Nephron progenitor cell (in vitro differentiated cells): Measurements from ENCODE around the gene SLC30A3.

Source experiments
- DNase-seq: peaks from one replicate; pipeline ENCODE4 v3.0.0; 2021
- H3K27ac Mint-ChIP-seq: 2 replicates; pipeline ENCODE4 v1.8.0; 2021; ENCODE audit warnings: mild to moderate bottlenecking, moderate library complexity, mixed read lengths
- H3K27me3 Mint-ChIP-seq: 2 replicates; pipeline ENCODE4 v1.8.0; 2021; ENCODE audit warnings: mild to moderate bottlenecking, low read depth, mixed read lengths; ENCODE audit not compliant: poor library complexity
- H3K36me3 Mint-ChIP-seq: 2 replicates; pipeline ENCODE4 v1.8.0; 2021; ENCODE audit warnings: low read depth, mixed read lengths
- H3K4me1 Mint-ChIP-seq: 2 replicates; pipeline ENCODE4 v1.8.0; 2021; ENCODE audit warnings: mixed read lengths
- H3K4me3 Mint-ChIP-seq: 2 replicates; pipeline ENCODE4 v1.8.0; 2021; ENCODE audit warnings: mild to moderate bottlenecking, moderate library complexity, mixed read lengths
- H3K9me3 Mint-ChIP-seq: 2 replicates; pipeline ENCODE4 v1.8.0; 2021; ENCODE audit warnings: mild to moderate bottlenecking, moderate library complexity, mixed read lengths
- CTCF ChIP-seq: fragments of 200-600 bp; sonication (generic); IDR thresholded peaks from 2 replicates; pipeline ENCODE4 v1.5.0; 2021; ENCODE audit warnings: antibody characterized with exemption

The SLC30A3 gene

GRCh38 chr2:27262379-27263286 is at the start of gene SLC30A3:
Gene SLC30A3 (minus strand): TSS chr2:27263047. CDS start chr2:27262906, 141 bp downstream.
- Mint-ChIP-seq H3K27me3 (peaks cover 44% of the 10 kb centered on the region), H3K36me3 (no peaks in the 10 kb centered on the region)
- peak; percentile 78 for DNase-seq

GRCh38 chr2:27312152-27312551 is 49.3 kb upstream of the SLC30A3 start:
- Mint-ChIP-seq H3K4me3 (no peak overlapping the region), H3K27me3 (peaks cover 47% of the 10 kb centered on the region), H3K36me3 (peaks cover 25% of the 10 kb centered on the region), H3K4me1 (no peaks in the 10 kb centered on the region), H3K9me3 (no peaks in the 10 kb centered on the region), H3K27ac (no peak overlapping the region)
- TF ChIP-seq CTCF: no peak
- no peak for DNase-seq

More at GRCh38 chr2:27262379-27263286, at the start of gene SLC30A3:
- H3K4me3 Mint-ChIP-seq: peak within 1 kb of the TSS; percentile 82
- H3K4me1 Mint-ChIP-seq: peaks cover 34% of the 10 kb centered on the region
- TF ChIP-seq CTCF: no peak
- no peak within 1 kb of the TSS for H3K27ac Mint-ChIP-seq
- H3K9me3 Mint-ChIP-seq: no peaks in the 10 kb centered on the region

GRCh38 chr2:27309651-27310050 is 46.8 kb upstream of the SLC30A3 start:
- peaks cover 25% of the 10 kb centered on the region for H3K36me3 Mint-ChIP-seq
- TF ChIP-seq CTCF: no peak
- peak overlapping the region; percentile 7 for H3K27ac Mint-ChIP-seq
- no peak for DNase-seq
- peaks cover 66% of the 10 kb centered on the region for H3K27me3 Mint-ChIP-seq
- no peaks in the 10 kb centered on the region for H3K4me1 Mint-ChIP-seq
- peaks cover 2% of the 10 kb centered on the region for H3K9me3 Mint-ChIP-seq
- H3K4me3 Mint-ChIP-seq: no peak overlapping the region

GRCh38 chr2:27308359-27308881 is 45.6 kb upstream of the SLC30A3 start, which contains the start of gene UCN:
Gene UCN (minus strand): TSS chr2:27308445. CDS start chr2:27307895, 550 bp downstream.
- peaks cover 77% of the 10 kb centered on the region for H3K27me3 Mint-ChIP-seq
- peak; percentile 83 for DNase-seq

GRCh38 chr2:27307545-27308358 is 44.9 kb upstream of the SLC30A3 start:
- Mint-ChIP-seq H3K27me3 (peaks cover 80% of the 10 kb centered on the region), H3K36me3 (peaks cover 25% of the 10 kb centered on the region), H3K9me3 (peaks cover 7% of the 10 kb centered on the region), H3K4me3 (no peak overlapping the region), H3K4me1 (no peaks in the 10 kb centered on the region), H3K27ac (no peak overlapping the region)
- TF ChIP-seq CTCF: no peak
- peak; percentile 20 for DNase-seq

More at GRCh38 chr2:27308359-27308881, 45.6 kb upstream of the SLC30A3 start, which contains the start of gene UCN:
- H3K36me3 Mint-ChIP-seq: peaks cover 25% of the 10 kb centered on the region
- no peaks in the 10 kb centered on the region for H3K4me1 Mint-ChIP-seq
- H3K9me3 Mint-ChIP-seq: peaks cover 7% of the 10 kb centered on the region
- no peak within 1 kb of the TSS for H3K4me3 Mint-ChIP-seq
- TF ChIP-seq CTCF: no peak
- no peak within 1 kb of the TSS for H3K27ac Mint-ChIP-seq
